ENCODE data around the gene DDX59. TPM values are rescaled to one million over a fixed set of nuclear protein-coding genes. Genes with fewer than 3 reads are reported as not detected.

Gene DDX59
- total and polyA plus RNA-seq, 9 of the 15 experiments (the other 6 are each of a cell fraction or from before 2014, with no cell fraction given): 8.3 to 30.4 (median 19.8) TPM

DNA sequence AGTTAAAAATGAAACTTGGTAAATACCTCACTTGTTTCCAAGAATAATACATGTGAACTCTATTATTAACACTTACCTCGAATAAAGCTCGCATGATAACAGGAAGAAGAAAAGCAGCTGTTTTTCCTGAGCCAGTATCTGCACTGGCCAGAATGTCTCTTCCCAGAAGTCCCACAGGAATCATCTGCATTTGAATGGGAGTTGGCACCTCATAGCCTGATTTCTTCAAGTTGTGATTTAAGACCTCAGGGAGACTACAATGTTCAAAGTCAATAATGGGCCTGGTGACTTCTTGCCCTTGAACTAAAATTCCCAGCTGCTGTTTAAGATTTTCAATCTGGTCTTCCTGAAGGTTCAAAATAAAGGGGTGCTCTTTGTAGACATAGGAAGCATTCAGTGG lies 3.8 kb downstream of the DDX59 start:
- H3K36me3 ChIP-seq (ENCODE audit: control insufficient read depth, insufficient read depth, low read length): peaks cover 33% of the 10 kb centered on the region
- no peaks in the 10 kb centered on the region for H3K27me3 ChIP-seq (ENCODE audit: control insufficient read depth in 2 of 2, insufficient read depth in 2 of 2, low read length in 2 of 2)
- H3K9me1 ChIP-seq (ENCODE audit: control insufficient read depth, insufficient read depth, low read length): no peaks in the 10 kb centered on the region
- no peak overlapping the region for H3K9ac ChIP-seq (ENCODE audit: insufficient read depth in 1 of 2, low read depth in 2 of 2, low read length in 2 of 2)
- WGBS (ENCODE audit: insufficient coverage, low coverage, missing lambda C conversion rate): 28% methylated on average over 2 of the region's 2 CpGs
- H3K4me1 ChIP-seq (replicated peaks in 1 of 2; ENCODE audit: control insufficient read depth in 2 of 2, insufficient read depth in 2 of 2, low read length in 2 of 2): peaks cover 9 to 10% of the 10 kb centered on the region in 2 experiments; a peak in 3 of 5 replicates
- POLR2A ChIA-PET: no interaction called here
- FAIRE-seq (no peak), DNase-seq (ENCODE audit: extremely low read depth in 1 of 4, low spot score in 3 of 4) (no peak), ATAC-seq (no peak)
- CTCF ChIA-PET (ENCODE audit: low intra/inter-chr PET ratio): no interaction called here
- no peak overlapping the region for H3K4me2 ChIP-seq (ENCODE audit: insufficient read depth, low read length)
- TF ChIP-seq BRD9 (IDR thresholded peaks at IDR 0.05; ENCODE audit: low read depth, partially characterized antibody) (no peak), SETDB1 (IDR thresholded peaks at IDR 0.05; ENCODE audit: low read length) (no peak), ZNF561 (CRISPR knock-in tag; conservative IDR thresholded peaks at IDR 0.05) (no peak), ZNF696 (CRISPR knock-in tag; conservative IDR thresholded peaks at IDR 0.05) (no peak), ZNF830 (CRISPR knock-in tag; IDR thresholded peaks at IDR 0.05) (no peak), SIN3A (IDR thresholded peaks at IDR 0.05; ENCODE audit: borderline replicate concordance in 2 of 2, control insufficient read depth in 1 of 2, low read depth in 2 of 2, low read length in 2 of 2) (no peak), ARNT (IDR thresholded peaks at IDR 0.05) (no peak), GATAD2B (IDR thresholded peaks at IDR 0.05; ENCODE audit: borderline replicate concordance) (no peak), DLX4 (CRISPR knock-in tag; IDR thresholded peaks at IDR 0.05) (no peak), HMG20A (CRISPR knock-in tag; conservative IDR thresholded peaks at IDR 0.05) (no peak), ZNF280A (IDR thresholded peaks at IDR 0.05; ENCODE audit: low read depth, partially characterized antibody) (no peak)
- in situ Hi-C loops (cut with MboI): no loop called here
- no TSS peak for BruUV-seq (replicated peaks)
- peaks cover 16% of the 10 kb centered on the region for H3K79me2 ChIP-seq (ENCODE audit: control insufficient read depth, insufficient read depth, low read length)
- no peaks in the 10 kb centered on the region for H4K20me1 ChIP-seq (replicated peaks; ENCODE audit: control insufficient read depth, insufficient read depth, low read length)
- intact Hi-C loops (cut with micrococcal nuclease): no loop called here
- no peaks in the 10 kb centered on the region for H3K9me3 ChIP-seq (replicated peaks; ENCODE audit: control insufficient read depth, insufficient read depth, low read depth, low read length)
- no peak overlapping the region for H2AFZ ChIP-seq (ENCODE audit: low read depth, low read length)
- no peak overlapping the region for H3K27ac ChIP-seq (ENCODE audit: extremely low read depth, low read depth, low read length)
- no peak overlapping the region for H3K4me3 ChIP-seq

All from K562 (cell line).